DMS114 treated with DMSO at 0.1 percent for 48 hours (cell line): ENCODE results near the gene CTNNA2.

Source experiments
- DNase-seq: peaks from one replicate; lab custom pipeline; 2025; ENCODE audit not compliant: unreplicated experiment; lab: John Stamatoyannopoulos, UW

CTNNA2 gene

GRCh38 chr2:79849241-79849640 lies 336.4 kb downstream of the CTNNA2 start:
- DNase-seq: no peak

- no peak for DNase-seq
These were observed 337.1 kb downstream of the CTNNA2 start for GRCh38 chr2:79849949-79850348.

GRCh38 chr2:79850912-79851311 lies 338.1 kb downstream of the CTNNA2 start:
- no peak for DNase-seq

GRCh38 chr2:79855264-79856006 lies 342.6 kb downstream of the CTNNA2 start:
- DNase-seq: peak; percentile 6

- no peak for DNase-seq
These were observed 345.0 kb downstream of the CTNNA2 start for GRCh38 chr2:79857888-79858287.

- peak; percentile 28 for DNase-seq
These were observed 347.6 kb downstream of the CTNNA2 start for GRCh38 chr2:79860228-79861058.

- DNase-seq: no peak
These were observed 348.2 kb downstream of the CTNNA2 start for GRCh38 chr2:79861059-79861374.

GRCh38 chr2:79862756-79863155 lies 349.9 kb downstream of the CTNNA2 start:
- no peak for DNase-seq

GRCh38 chr2:79872656-79873055 lies 359.8 kb downstream of the CTNNA2 start:
- DNase-seq: no peak

GRCh38 chr2:79874015-79874414 lies 361.2 kb downstream of the CTNNA2 start:
- no peak for DNase-seq

GRCh38 chr2:79876430-79876829 lies 363.6 kb downstream of the CTNNA2 start:
- DNase-seq: peak; percentile 14

GRCh38 chr2:79882548-79882947 lies 369.7 kb downstream of the CTNNA2 start:
- no peak for DNase-seq

- DNase-seq: peak; percentile 65
These were observed 375.0 kb downstream of the CTNNA2 start for GRCh38 chr2:79887747-79888374.

GRCh38 chr2:79892123-79892522 lies 379.3 kb downstream of the CTNNA2 start:
- DNase-seq: no peak

- DNase-seq: no peak
These were observed 386.3 kb downstream of the CTNNA2 start for GRCh38 chr2:79899196-79899595.

- DNase-seq: no peak
These were observed 388.3 kb downstream of the CTNNA2 start for GRCh38 chr2:79901161-79901560.

- no peak for DNase-seq
These were observed 390.6 kb downstream of the CTNNA2 start for GRCh38 chr2:79903222-79904000.

GRCh38 chr2:79906139-79906890 lies 393.5 kb downstream of the CTNNA2 start:
- no peak for DNase-seq

GRCh38 chr2:79909521-79909920 lies 396.7 kb downstream of the CTNNA2 start:
- no peak for DNase-seq

GRCh38 chr2:79910643-79911042 lies 397.8 kb downstream of the CTNNA2 start:
- no peak for DNase-seq
